B cell (primary cell): ENCODE measurements around the gene THSD4. TPM values are rescaled to one million over a fixed set of nuclear protein-coding genes. Genes with fewer than 3 reads are reported as not detected.

Source experiments
- ATAC-seq: fragments of 200-7000 bp; cut with Tn5 transposase; one replicate; pipeline ENCODE4 v1.10.0; 2021; ENCODE audit warnings: low read depth, mild to moderate bottlenecking, moderate number of reproducible peaks, moderate library complexity
- CTCF ChIA-PET: fragments of 350-600 bp; sonication (Branson Sonifier 250); formaldehyde crosslinking; loops from one replicate; lab custom pipeline; 2021; ENCODE audit warnings: antibody characterized with exemption, inconsistent platforms; lab: Charles Lee
- POLR2A ChIA-PET: fragments of 350-600 bp; sonication (Branson Sonifier 250); formaldehyde crosslinking; loops from one replicate; lab custom pipeline; 2021; ENCODE audit warnings: antibody characterized with exemption; lab: Charles Lee
- DNase-seq: peaks from one replicate; pipeline ENCODE4 v3.0.0; 2013
- H2AFZ ChIP-seq: 2 replicates; pipeline ENCODE4 v1.6.1; 2012; ENCODE audit warnings: mild to moderate bottlenecking, low read depth, low read length; ENCODE audit not compliant: insufficient read depth, poor library complexity, severe bottlenecking
- H3K27ac ChIP-seq, 2 donors: 1 replicate in 1 of 2; 2 replicates in 1 of 2; pipeline ENCODE4 v1.5.1; 2012 to 2013; ENCODE audit warnings: low read length in 2 of 2, mild to moderate bottlenecking in 2 of 2, moderate library complexity in 1 of 2
- H3K27me3 ChIP-seq, 4 experiments: fragments of 200-600 bp in 1 of 4; sonication (generic) in 1 of 4; replicated peaks in 1 of 4; 1 replicate in 2 of 4; 2 replicates in 2 of 4; pipeline versions ENCODE4 v1.6.1 to v1.7.0; 2013 to 2016; ENCODE audit warnings: low read length in 3 of 4, mild to moderate bottlenecking in 2 of 4, mixed read lengths in 1 of 4, moderate library complexity in 1 of 4; ENCODE audit not compliant: insufficient read depth in 4 of 4, control insufficient read depth in 3 of 4; ENCODE audit errors: control extremely low read depth in 1 of 4
- H3K36me3 ChIP-seq, 2 experiments: replicated peaks in 1 of 2; 1 replicate in 1 of 2; 2 replicates in 1 of 2; pipeline versions ENCODE4 v1.6.1 to v1.7.1; 2013; ENCODE audit warnings: low read length in 1 of 2; ENCODE audit not compliant: insufficient read depth in 2 of 2, control insufficient read depth in 1 of 2; ENCODE audit errors: control extremely low read depth in 1 of 2, extremely low read depth in 1 of 2
- H3K4me1 ChIP-seq, 2 donors: fragments of 200-600 bp in 1 of 2; sonication (generic) in 1 of 2; 1 replicate in 1 of 2; 2 replicates in 1 of 2; pipeline versions ENCODE4 v1.5.1 to v1.6.1; 2013 to 2017; ENCODE audit warnings: low read length in 2 of 2; ENCODE audit not compliant: control insufficient read depth in 2 of 2, insufficient read depth in 2 of 2
- H3K4me2 ChIP-seq: replicated peaks from 2 replicates; pipeline ENCODE3; 2012; ENCODE audit warnings: mild to moderate bottlenecking, low read depth, low read length; ENCODE audit not compliant: poor library complexity, severe bottlenecking
- H3K4me3 ChIP-seq, 5 experiments: fragments of 200-600 bp in 1 of 5; sonication (generic) in 1 of 5; 1 replicate in 3 of 5; 2 replicates in 2 of 5; pipeline versions ENCODE4 v1.5.1 to v1.7.0; 2011 to 2016; ENCODE audit warnings: low read length in 4 of 5, mild to moderate bottlenecking in 4 of 5, low read depth in 2 of 5, control low read depth in 1 of 5, moderate library complexity in 1 of 5; ENCODE audit not compliant: insufficient read depth in 1 of 5; ENCODE audit errors: control extremely low read depth in 1 of 5, extremely low read depth in 1 of 5
- H3K79me2 ChIP-seq: fragments of 200-600 bp; sonication (generic); one replicate; pipeline ENCODE4 v1.6.0; 2016; ENCODE audit warnings: low read length; ENCODE audit not compliant: control insufficient read depth, insufficient read depth
- H3K9ac ChIP-seq: fragments of 200-600 bp; sonication (generic); 2 replicates; pipeline ENCODE4 v1.6.1; 2017; ENCODE audit warnings: mild to moderate bottlenecking, low read length, moderate library complexity
- H3K9me3 ChIP-seq, 3 donors: one replicate each; pipeline versions ENCODE4 v1.6.1 to v1.7.1; 2013; ENCODE audit warnings: low read length in 2 of 3; ENCODE audit not compliant: control insufficient read depth in 2 of 3, insufficient read depth in 1 of 3; ENCODE audit errors: control extremely low read depth in 1 of 3
- H4K20me1 ChIP-seq: 2 replicates; pipeline ENCODE4 v1.6.0; 2012; ENCODE audit warnings: mild to moderate bottlenecking, low read length; ENCODE audit not compliant: insufficient read depth, control insufficient read depth, poor library complexity, severe bottlenecking
- H3K27ac Mint-ChIP-seq: one replicate; pipeline ENCODE4 v1.8.0; 2021; ENCODE audit warnings: mixed read lengths
- H3K27me3 Mint-ChIP-seq: one replicate; pipeline ENCODE4 v1.8.0; 2021; ENCODE audit warnings: mixed read lengths
- H3K4me1 Mint-ChIP-seq: one replicate; pipeline ENCODE4 v1.8.0; 2021; ENCODE audit warnings: mixed read lengths
- H3K4me3 Mint-ChIP-seq: one replicate; pipeline ENCODE4 v1.8.0; 2021; ENCODE audit warnings: mixed read lengths
- H3K9me3 Mint-ChIP-seq: one replicate; pipeline ENCODE4 v1.8.0; 2022; ENCODE audit warnings: mixed read lengths; ENCODE audit not compliant: insufficient read depth
- EZH2 ChIP-seq: IDR thresholded peaks from 2 replicates; pipeline ENCODE4 v1.6.1; 2012; ENCODE audit warnings: borderline replicate concordance, low read depth, mild to moderate bottlenecking, moderate library complexity, low read length; ENCODE audit not compliant: insufficient read depth, poor library complexity, severe bottlenecking
- WGBS: methylation state at CpG from one replicate; pipeline ENCODE4 v1.1.5; 2013; ENCODE audit warnings: missing lambda C conversion rate; ENCODE audit not compliant: insufficient coverage; 5-methylcytosine and 5-hydroxymethylcytosine counted together
- intact Hi-C: fragments of 100-400 bp; cut with micrococcal nuclease; formaldehyde crosslinking; loops from one replicate; pipeline ENCODE4 v1.10.0; 2022
- polyA plus RNA-seq: library from polyadenylated mRNA; depleted of rRNA; stranded (reverse); fragments of >200 nt; gene quantifications from 2 replicates; pipeline ENCODE4 v1.2.3, GENCODE V29; 2012
- total RNA-seq, 2 donors: library from RNA; stranded (reverse); fragments of 120-200 nt in 1 of 2; gene quantifications; 1 replicate in 1 of 2; 2 replicates in 1 of 2; pipeline versions ENCODE4 v1.2.3 to v1.2.4, GENCODE V29; 2013 to 2022
- TF ChIP-seq, protein P1 (sequence below): fragments of 200-600 bp; IDR thresholded peaks from one replicate; pipeline ENCODE4 v1.8.0; 2022; ENCODE audit warnings: antibody characterized with exemption, mild to moderate bottlenecking

Gene THSD4
- total and polyA plus RNA-seq, 2 donors (not counting 1 experiment from before 2014, with no cell fraction given), result not detected

DNA sequence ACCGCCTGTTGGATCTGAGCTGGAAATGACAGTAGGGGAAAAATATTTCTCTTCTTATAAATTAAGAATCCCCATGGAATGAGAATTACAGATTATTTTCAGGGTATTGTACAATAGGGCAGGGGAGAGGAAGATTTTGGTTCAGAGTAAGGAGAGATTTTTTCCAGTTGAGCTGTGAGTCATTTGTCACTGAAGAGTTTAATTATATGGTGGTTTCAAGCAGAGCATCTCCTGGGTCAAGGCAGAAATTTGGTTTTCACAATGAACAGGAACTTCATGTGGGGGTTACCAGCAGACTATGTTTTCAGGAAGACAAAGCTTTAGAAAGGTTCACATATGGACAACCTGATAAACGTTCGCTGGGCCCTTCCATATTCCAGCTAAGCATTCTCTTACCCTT lies 512.3 kb downstream of the THSD4 start:
- no peak overlapping the region for H3K4me2 ChIP-seq
- no peaks in the 10 kb centered on the region for H3K4me1 ChIP-seq
- Mint-ChIP-seq H3K27ac (no peak overlapping the region), H3K27me3 (peaks cover 28% of the 10 kb centered on the region), H3K9me3 (no peaks in the 10 kb centered on the region), H3K4me1 (no peaks in the 10 kb centered on the region), H3K4me3 (no peak overlapping the region)
- ATAC-seq, result no peak
- intact Hi-C loops, result no loop called here
- no peaks in the 10 kb centered on the region for H3K36me3 ChIP-seq
- no peak overlapping the region for H3K27ac ChIP-seq
- 100% methylated on average over 2 of the region's 3 CpGs for WGBS
- CTCF ChIA-PET, result interaction anchor here (0.6 kb wide), 1 partner anchor 1987 kb away, joined by 3 read pairs; no protein-coding TSS in a partner anchor
- no peak for DNase-seq
- POLR2A ChIA-PET, result no interaction called here
- H3K79me2 ChIP-seq, result no peaks in the 10 kb centered on the region
- no peak overlapping the region for H3K9ac ChIP-seq
- H3K9me3 ChIP-seq, result no peaks in the 10 kb centered on the region
- H3K27me3 ChIP-seq, result peaks cover 0 to 4% (median 3%) of the 10 kb centered on the region in 4 experiments
- H4K20me1 ChIP-seq, result no peaks in the 10 kb centered on the region
- TF ChIP-seq, protein P1, sequence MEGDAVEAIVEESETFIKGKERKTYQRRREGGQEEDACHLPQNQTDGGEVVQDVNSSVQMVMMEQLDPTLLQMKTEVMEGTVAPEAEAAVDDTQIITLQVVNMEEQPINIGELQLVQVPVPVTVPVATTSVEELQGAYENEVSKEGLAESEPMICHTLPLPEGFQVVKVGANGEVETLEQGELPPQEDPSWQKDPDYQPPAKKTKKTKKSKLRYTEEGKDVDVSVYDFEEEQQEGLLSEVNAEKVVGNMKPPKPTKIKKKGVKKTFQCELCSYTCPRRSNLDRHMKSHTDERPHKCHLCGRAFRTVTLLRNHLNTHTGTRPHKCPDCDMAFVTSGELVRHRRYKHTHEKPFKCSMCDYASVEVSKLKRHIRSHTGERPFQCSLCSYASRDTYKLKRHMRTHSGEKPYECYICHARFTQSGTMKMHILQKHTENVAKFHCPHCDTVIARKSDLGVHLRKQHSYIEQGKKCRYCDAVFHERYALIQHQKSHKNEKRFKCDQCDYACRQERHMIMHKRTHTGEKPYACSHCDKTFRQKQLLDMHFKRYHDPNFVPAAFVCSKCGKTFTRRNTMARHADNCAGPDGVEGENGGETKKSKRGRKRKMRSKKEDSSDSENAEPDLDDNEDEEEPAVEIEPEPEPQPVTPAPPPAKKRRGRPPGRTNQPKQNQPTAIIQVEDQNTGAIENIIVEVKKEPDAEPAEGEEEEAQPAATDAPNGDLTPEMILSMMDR, result no peak
- TF ChIP-seq EZH2, result no peak
- no peak overlapping the region for H3K4me3 ChIP-seq
- H2AFZ ChIP-seq, result no peak overlapping the region

DNA sequence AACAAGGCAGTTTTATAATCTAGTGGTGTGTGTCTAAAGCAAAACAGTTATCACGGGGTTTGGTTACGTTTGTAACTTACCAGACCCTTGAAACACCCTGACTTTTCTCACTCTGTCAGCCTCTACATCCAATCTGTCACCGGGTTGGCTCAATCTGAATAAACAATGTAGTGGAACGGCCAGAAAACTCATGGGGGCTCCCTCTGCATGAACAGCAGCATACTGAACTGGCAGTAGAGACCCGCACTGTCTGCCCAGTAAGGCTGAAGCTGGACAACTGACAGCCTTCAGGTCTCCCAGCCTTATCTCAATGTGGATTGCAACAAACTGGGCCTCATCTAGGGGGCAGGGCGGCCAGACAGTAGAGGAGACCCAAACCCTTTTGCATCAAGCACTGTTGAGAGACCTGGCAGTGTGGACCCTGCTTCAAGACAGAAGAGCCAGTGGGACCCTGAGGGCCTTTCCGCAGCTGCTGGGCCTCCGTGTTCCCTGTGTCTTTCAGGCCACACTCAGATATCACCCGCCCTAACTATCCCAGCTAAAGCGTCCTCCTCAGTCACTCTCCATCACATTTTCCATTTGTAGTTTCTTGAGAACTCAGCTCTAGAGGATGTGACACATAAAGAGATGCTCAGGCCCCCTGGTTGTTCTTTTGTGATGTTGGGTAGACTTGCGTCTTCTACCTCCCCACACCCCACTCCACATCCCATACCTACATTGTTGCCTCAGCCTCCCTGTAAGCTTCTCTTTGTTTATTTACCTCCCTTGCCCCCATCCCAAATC lies 513.9 kb downstream of the THSD4 start:
- no peak for ATAC-seq

More for the DNA sequence above, 513.9 kb downstream of the THSD4 start:
- H3K27ac Mint-ChIP-seq, result no peak overlapping the region
- intact Hi-C loops, result no loop called here
- no peaks in the 10 kb centered on the region for H3K4me1 Mint-ChIP-seq
- CTCF ChIA-PET, result no interaction called here
- Histone ChIP-seq H3K4me1 (no peaks in the 10 kb centered on the region), H3K27me3 (peaks cover 0 to 3% (median 1%) of the 10 kb centered on the region in 4 experiments), H3K9ac (no peak overlapping the region), H3K4me3 (no peak overlapping the region), H3K36me3 (no peaks in the 10 kb centered on the region), H2AFZ (no peak overlapping the region), H3K9me3 (no peaks in the 10 kb centered on the region), H3K27ac (no peak overlapping the region), H3K79me2 (no peaks in the 10 kb centered on the region), H4K20me1 (no peaks in the 10 kb centered on the region), H3K4me2 (no peak overlapping the region)
- WGBS, result 89% methylated on average over 6 of the region's 11 CpGs
- DNase-seq, result no peak
- POLR2A ChIA-PET, result no interaction called here
- peaks cover 26% of the 10 kb centered on the region for H3K27me3 Mint-ChIP-seq
- no peak overlapping the region for H3K4me3 Mint-ChIP-seq
- TF ChIP-seq EZH2, result no peak
- TF ChIP-seq, protein P1, result no peak
- no peaks in the 10 kb centered on the region for H3K9me3 Mint-ChIP-seq
